HG03139 (cell line): ENCODE data around the gene ADM2.
"Not testable (repeated sequence)": the region's sequence is repeated elsewhere in the genome, so short reads cannot be mapped to it uniquely, and the experiment has no call there.

ENCODE experiments used
- ATAC-seq: cut with Tn5 transposase; IDR thresholded peaks from one replicate; pipeline ENCODE4 v1.9.1; 2021; ENCODE audit not compliant: unreplicated experiment

Gene ADM2, protein sequence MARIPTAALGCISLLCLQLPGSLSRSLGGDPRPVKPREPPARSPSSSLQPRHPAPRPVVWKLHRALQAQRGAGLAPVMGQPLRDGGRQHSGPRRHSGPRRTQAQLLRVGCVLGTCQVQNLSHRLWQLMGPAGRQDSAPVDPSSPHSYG

DNA sequence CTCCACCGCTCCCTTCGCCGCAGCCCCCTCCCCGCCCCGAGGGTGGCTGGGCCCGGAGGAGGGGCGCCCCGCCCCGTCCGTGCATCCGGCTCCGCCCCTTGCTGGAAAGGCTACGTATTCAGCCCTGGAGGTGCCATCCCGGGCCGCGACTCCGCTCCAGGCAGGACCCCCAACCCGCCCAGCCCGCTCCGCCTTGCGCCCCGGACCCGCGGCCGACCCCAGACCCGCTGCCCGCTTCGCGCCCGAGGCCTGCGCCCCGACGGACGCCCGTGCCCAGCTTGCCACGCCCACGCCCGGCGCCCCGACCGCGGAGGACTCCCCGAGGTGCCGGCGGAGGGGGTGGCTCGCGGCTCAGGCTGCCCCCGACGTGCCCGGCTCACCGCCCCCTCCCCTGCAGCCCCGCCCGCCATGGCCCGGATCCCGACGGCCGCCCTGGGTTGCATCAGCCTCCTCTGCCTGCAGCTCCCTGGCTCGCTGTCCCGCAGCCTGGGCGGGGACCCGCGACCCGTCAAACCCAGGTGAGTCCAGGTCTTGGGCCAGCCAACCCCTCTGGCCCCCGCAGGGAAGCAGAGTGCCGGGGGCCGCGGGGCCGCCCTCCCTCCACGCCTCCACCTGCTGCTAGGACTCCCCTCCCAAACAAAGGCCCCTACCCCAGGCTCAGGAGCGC is at the start of gene ADM2:
ADM2 (plus strand) TSS at position 104 of the 667 bp plus-strand sequence; CDS start at position 409, 305 bp downstream.
- ATAC-seq: no peak

DNA sequence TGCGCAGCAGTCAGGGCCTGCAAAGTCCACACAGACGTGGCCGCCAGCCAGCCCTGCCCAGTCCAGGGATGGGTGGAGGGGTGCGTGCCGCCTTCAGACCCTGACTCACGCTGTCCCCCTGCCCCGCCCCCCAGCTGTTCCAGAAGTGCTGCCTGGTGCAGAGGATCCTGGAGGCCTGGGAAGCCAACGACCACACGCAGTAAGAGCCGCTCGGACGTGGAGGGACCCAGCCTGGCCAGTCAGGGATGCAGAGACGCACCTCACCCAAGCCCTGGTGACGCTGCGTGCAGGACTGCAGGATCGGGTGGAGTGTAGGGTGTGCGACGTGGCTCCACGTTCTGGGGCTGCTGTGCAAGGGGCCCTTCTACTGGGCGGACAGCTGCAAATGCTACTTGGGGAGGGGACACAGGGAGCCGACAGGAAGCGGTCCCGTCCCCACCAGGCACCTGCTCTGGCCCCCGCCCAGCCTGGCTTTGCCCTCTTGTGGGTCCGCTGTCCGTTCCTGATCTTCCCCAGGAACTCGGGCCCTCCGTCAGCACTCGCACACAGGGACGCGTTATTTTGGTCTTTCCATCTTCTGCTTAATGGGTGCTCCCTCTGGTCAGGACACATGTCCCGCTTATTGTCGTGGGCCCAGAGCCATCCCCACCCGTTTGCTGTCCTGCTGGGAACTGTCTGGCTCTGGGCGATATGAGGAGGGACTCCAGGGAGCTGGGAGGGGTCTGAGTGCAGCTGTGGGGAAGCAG is 49.0 kb upstream of the ADM2 start:
- ATAC-seq: no peak

DNA sequence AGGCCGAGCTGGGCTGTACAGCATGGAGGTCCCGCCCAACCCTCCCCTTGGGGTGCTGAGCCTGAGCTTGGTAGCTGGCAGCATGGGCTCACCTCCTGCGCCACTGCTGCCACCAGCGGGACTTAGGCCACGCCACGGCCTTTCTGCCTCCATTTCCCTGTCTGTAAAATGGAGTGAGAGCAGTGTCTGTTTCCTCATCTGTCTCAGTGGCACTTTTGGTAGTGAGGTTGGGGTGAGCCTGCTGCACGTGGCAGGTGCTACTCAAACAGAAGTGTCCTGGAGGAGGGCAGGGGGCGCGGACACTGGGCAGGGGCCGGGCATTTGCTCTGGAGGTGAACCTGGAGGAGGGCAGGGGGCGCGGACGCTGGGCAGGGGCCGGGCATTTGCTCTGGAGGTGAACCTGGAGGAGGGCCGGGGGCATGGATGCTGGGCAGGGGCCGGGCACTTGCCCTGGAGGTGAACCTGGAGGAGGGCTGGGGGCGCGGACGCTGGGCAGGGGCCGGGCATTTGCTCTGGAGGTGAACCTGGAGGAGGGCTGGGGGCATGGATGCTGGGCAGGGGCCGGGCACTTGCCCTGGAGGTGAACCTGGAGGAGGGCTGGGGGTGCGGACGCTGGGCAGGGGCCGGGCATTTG is 48.3 kb upstream of the ADM2 start:
- ATAC-seq: not testable (repeated sequence)

DNA sequence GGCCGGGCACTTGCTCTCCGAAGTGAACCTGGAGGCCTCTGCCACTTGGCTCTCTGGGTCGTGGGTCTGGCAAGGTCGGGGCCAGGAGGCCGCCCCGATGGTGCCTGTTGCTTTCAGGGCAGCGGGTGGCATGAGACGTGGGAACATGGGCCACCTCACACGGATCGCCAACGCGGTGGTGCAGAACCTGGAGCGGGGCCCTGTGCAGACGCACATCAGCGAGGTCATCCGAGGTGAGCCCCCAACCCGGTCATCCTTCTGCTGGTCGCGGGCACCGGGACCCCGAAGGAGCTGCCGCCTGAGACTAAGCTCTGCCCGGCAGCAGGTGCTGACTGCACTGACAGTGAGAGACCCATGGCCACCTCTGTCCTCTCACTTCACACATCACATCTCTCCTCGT is 46.5 kb upstream of the ADM2 start:
- ATAC-seq: no peak

DNA sequence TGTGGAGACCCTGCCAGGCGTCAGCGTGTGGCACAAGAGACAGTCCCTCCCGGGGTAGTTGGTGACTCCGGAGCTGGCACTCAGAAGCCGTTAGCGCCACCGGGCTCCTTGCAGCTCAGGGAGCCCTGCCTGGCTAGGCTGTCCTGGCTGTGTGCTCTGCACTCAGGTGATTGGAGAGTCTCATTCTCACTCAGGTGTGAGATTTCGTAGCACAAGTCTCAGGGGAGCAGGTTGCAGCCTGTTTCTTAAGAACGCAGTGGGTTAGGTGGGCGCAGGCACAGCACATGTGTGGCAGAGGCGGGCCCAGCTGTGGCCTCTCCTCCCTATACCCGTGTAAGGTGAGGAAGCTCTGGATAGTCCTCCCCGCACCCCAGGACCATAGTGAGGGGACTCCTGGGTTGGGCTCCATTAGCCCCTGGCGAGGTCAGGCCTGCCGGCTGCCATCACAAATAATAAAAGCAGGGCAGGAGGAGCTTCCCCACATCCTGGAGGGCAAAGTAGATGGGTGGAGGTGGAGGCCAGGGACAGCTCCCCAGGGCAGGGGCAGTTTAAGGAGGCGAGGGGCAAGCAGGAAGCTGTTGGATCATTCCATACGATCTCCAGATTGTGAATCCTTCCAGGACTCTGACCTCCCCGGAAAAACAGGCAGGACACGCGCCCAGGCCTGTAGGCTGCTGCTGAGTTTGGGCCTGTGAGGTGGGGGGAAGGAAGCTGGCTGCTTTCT is 45.9 kb upstream of the ADM2 start:
- ATAC-seq: no peak

DNA sequence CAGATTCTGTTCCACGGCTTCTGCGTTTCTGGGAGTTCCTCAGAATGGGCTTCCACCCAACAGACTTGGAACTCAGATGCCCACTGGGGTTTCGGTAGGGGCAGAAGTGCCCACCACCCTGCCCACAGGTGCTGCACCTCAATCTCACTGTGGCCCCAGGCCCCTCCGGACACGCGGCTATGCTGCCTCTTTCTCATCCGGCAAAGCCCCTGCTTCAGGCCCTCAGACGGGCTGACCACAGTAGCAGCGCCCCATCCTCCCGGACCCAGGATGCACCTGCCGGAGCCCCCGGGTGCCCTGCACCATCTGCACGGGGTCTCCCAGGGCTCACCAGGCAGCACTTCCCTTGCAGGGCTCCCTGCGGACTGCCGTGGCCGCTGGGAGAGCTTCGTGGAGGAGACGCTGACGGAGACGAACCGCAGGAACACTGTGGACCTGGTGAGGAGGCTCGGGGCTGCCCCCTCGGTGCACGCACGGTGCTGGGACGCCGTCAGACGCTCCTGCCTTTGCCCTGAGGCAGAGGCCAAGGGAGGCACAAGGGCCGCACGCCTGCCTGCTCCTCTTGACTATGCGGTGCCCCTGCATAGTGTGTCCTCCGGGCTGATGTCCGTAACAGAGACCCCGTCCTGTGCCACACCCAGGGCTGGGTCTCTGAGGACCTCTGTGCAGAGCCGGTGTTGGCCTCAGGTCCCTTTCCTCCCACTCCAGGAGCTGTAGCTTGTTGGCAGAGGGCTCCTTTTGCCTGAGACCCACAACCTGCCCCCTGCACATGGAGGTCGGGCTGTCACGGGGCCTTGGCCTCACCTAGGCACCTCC is 45.1 kb upstream of the ADM2 start:
- no peak for ATAC-seq

DNA sequence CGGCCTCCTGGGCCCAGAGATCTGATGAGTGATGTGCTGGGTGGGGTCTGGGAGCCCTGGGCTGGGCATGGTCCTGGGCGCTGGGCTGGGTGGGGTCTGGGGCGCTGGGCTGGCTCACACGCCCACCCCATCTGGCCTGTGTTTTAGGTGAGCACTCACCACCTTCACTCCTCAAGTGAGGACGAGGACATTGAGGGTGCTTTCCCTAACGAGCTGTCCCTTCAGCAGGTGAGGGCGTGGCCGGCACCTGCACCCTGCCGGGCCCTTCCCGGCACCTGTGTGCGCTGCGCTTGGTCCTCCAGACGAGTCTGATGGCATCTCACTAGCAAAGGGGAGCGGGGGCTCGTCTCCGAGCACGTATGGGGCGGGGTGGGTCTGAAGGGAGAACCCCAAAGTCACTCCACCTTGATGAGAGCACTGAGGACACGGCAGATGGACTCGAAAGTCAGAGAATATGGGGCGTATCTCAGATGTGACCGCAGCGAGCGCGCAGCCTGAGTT is 44.5 kb upstream of the ADM2 start:
- ATAC-seq: no peak

DNA sequence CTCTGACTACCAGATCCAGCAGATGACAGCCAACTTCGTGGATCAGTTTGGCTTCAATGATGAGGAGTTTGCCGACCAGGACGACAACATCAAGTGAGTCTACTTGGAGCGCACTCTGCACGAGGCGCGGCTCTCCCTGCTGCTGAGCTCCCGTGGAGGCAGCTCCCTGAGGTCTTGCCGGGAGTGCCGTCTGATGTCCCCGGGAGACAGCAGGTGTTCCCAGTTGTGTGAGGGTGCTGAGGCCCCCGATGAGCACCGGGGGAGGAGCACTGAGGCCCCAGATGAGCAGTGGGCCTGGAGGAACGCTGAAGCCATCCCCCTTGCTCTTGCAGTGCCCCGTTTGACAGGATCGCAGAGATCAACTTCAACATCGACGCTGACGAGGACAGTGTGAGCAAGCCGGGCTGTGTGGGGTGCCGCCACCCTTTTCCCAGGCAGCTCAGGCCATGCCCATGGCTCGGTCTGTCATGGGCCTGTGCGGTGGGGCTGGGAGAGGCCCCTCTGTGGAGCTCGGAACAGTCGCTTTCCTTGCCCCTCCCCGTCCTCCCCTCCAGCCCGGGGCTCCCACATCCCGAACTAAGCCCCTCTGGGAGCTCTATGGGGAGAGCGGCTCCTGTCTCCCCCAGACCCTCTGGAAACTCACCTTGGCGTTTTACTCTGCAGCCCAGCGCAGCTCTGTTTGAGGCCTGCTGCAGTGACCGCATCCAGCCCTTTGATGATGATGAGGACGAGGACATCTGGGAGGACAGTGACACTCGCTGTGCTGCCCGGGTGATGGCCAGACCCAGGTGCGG is 43.6 kb upstream of the ADM2 start:
- ATAC-seq: no peak

DNA sequence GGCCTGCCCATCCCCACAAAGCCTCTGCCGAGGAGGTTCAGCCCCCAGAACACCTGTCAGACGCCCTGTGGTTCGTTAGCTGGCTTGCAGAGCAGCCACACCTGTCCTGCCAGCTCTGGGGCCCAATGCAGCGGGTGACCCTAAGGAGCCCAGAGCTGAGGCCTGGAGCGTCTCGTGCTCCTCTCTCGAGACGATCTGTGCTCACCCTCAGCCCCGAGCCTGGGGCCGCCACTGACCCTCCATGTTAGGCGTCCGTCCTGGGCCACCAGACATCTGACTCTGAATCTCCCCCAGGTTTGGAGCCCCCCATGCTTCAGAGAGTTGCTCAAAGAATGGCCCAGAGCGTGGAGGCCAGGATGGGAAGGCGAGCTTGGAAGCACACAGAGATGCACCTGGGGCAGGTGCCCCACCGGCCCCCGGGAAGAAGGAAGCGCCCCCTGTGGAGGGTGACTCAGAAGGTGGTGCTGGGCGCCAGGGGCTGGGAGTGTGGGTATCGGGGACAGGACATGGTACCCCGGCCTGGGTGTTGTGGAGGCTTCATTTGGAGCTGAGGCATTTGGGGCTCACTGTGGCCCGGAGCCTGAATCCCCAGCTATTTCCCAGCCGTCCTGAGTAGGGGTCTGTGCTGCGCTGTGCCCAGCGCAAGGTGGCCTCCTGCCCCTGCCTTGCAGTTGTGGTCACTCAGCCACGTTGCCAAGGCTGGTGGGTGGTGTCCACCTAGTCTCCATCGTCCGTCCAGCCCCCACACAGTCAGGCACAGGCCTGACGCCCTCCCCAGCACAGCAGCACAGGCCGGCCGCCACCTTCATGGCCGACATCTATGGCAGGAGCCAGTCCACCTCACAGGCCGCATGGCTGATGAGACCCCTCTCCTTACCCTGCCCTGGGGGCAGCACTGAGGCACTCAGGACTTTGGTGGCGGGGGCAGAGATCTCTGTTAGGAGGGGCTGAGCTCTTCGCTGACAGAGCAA is 42.8 kb upstream of the ADM2 start:
- ATAC-seq: no peak

DNA sequence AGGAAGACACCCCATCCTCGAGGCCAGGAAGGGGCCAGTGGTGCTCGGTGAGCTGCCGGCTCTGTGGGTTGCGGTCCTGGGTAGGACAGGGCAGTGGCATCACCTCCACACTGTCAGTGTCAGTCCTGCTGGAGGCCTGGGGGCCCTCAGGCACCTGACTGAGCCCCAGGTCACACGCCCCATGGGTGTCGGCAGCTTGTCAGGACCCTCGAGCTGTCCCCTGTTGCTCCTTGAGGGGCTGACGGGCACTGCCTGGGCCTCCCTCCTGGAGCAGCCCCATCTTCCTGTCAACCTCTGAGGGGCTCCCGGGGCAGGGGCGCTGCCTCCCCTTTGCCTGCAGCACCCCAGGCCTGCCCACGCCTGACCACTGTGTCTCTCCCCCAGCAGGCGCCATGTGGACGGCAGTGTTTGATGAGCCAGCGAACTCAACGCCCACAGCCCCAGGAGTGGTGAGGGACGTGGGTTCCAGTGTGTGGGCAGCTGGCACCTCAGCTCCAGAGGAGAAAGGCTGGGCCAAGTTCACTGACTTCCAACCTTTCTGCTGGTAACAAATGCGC is 42.0 kb upstream of the ADM2 start:
- ATAC-seq: no peak

DNA sequence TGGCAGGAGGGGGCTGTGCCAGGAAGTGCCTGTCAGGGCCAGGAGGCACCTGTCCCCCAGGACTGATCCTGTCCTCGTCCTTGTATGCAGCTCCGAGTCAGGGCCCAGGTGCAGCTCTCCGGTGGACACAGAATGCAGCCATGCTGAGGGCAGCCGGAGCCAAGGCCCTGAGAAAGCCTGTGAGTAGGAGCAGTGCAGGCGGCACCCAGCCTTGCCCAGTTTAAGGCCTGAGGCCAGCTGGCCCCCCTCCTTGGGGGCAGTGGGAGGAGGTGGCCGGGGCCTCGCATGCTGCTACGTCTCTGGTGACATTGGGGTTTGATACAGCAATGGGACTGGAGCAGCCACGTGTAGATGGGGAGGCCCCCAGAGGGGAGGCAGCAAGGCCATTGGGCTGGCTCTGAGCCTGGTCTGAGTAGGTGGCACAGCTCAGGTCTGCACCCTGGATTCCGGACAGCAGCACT is 41.4 kb upstream of the ADM2 start:
- ATAC-seq: no peak

DNA sequence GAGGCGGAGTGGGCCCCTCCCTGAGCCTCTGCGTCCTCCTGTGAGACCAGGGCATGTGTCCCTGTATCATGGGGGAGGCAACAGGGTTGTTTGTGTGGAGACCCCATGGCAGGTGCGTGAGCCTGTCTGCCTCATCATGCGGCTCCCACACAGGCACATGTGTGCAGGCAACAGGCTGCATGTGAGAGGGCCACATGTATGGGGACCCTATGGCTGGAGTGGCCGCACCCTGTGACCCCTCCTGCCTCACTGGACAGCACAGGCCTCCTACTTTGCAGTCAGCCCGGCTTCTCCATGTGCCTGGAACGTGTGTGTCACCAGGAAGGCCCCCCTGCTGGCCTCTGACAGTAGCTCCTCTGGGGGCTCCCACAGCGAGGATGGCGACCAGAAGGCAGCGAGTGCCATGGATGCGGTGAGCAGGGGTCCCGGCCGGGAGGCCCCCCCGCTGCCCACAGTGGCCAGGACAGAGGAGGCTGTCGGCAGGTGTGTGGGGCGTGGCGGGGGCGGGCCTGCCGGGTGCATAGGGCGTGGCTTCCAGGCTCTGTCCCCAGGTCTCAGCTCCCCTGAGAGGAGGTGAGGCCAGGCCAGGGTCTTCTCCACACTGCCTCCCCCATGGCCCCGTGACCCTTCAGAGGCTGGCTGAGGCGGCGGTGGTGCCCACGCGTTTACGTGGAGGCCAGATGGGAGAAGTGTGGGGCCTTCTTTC is 40.6 kb upstream of the ADM2 start:
- ATAC-seq: no peak

DNA sequence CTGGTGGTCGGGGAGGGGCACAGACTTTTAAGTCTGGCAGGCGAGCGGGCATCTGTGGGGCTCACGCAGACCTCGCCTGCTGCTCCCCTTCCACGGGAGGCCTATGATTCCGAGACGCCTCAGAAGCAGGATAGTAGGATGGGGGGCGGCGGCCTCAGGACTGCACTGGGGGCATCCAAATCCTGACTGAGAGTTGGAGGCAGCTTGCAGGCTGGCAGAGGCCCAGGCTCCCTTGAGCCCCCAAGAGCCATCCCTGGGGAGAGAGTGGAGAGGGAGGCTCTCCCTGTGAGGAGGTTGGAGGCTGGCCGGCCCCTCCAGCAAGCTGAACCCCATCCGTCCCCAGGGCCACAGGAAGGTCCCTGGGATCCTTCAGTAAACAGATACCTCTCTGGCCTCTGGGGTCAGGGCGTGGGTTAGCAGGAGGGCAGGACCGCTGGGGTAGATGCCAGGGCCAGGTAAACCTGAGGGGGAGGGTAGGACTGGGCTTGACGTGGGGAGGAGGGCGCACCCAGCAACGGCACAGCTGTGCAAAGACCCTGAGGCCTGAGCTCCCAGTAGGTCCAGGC is 39.8 kb upstream of the ADM2 start:
- no peak for ATAC-seq

DNA sequence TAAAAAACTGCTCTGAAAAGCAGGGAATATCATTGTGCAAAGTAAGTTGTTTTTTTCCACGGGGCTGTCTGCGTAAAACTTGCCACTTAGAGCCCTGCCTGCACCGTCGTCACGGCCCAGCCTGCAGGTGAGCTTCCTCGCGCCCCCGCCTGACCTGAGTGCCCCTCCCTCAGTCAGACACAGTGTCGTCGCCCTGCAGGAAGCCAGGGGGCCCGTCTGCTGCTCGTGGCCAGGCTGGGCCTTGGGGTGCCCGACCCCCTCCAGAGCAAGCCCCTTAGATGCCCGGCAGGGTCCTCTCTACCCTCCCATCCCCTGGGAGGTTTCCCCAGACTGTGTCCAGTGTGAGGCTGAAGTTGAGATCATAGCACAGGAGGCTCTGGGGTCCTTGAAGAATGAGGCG is 38.1 kb upstream of the ADM2 start:
- ATAC-seq: no peak

DNA sequence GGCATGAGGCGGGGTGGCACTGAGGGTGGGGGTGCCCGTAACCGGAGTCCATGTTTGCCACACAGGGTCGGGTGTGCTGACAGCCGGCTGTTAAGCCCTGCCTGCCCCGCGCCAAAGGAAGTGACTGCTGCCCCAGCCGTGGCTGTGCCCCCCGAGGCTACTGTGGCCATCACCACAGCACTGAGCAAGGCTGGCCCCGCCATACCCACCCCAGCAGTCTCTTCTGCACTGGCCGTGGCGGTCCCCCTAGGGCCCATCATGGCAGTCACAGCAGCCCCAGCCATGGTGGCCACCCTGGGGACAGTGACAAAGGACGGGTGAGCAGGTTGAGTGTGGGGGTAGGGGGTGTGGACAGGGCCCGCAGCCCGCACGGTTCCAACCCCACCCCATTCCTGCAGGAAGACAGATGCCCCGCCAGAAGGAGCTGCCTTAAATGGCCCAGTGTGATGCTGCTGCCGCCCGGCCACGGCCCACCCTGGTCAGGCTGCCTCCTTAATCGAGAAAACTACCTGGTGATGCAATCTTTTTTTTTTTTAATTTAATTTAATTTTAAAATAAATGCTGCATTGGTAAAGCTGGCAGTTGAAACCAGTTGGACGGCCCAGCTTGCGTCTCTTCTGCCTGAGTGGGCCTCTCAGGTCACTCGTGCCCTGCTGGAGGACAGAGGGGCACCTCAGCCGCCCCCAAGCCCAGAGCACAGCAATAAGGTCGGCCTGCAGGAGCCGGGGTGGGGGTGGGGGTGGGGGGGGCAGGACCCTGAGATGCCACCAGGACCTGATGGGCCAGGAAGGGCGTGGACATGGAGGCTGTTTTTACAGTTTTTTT is 37.3 kb upstream of the ADM2 start:
- no peak for ATAC-seq

DNA sequence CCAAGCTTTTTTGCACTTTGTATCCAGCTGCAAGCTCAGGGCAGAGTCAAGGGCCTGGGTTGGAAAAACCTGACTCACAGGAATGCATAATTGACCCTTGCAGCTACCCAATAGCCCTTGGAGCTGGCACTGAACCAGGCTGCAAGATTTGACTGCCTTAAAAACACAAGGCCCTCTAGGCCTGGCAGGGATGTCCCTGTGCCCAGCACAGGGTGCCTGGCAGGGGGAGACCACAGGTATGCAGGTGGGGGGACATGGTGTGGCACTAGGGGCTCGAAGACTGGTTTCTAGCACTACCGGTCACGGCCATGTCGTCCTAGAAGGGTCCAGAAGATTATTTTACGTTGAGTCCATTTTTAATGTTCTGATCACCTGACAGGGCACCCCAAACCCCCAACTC is 36.7 kb upstream of the ADM2 start:
- ATAC-seq: no peak
